ENCODE results near the gene CDH13. TPM values are rescaled to one million over a fixed set of nuclear protein-coding genes. Genes with fewer than 3 reads are reported as not detected.

The CDH13 gene
- total RNA-seq, 1 donor from 2014 or later, result 161 TPM

DNA sequence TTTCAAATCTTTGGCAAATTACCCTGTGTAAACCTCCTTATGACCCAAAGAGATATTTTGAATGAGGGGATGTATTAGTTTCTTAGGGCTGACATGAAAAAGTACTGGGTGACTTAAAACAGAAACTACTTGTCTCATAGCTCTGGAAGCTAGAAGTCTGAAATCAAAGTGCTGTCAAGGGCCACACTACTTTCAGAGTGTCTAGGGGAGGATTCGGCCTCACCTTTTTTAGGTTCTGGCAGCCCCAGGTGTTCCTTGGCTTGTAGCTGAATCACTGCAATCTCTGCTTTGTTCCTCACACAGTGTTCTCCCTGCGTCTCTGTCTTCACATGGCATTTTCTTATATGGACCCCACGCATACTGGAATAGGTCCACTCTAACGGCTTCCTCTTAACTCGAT lies 322.2 kb downstream of the CDH13 start:
- Histone ChIP-seq H3K4me1 (peaks cover 8% of the 10 kb centered on the region), H3K36me3 (no peaks in the 10 kb centered on the region), H3K27me3 (ENCODE audit: low read depth) (no peaks in the 10 kb centered on the region), H3K4me3 (no peak overlapping the region), H3K27ac (replicated peaks) (no peak overlapping the region), H3K9me3 (replicated peaks) (no peaks in the 10 kb centered on the region)
- intact Hi-C loops (cut with micrococcal nuclease), result no loop called here
- TF ChIP-seq, protein P1, sequence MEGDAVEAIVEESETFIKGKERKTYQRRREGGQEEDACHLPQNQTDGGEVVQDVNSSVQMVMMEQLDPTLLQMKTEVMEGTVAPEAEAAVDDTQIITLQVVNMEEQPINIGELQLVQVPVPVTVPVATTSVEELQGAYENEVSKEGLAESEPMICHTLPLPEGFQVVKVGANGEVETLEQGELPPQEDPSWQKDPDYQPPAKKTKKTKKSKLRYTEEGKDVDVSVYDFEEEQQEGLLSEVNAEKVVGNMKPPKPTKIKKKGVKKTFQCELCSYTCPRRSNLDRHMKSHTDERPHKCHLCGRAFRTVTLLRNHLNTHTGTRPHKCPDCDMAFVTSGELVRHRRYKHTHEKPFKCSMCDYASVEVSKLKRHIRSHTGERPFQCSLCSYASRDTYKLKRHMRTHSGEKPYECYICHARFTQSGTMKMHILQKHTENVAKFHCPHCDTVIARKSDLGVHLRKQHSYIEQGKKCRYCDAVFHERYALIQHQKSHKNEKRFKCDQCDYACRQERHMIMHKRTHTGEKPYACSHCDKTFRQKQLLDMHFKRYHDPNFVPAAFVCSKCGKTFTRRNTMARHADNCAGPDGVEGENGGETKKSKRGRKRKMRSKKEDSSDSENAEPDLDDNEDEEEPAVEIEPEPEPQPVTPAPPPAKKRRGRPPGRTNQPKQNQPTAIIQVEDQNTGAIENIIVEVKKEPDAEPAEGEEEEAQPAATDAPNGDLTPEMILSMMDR (IDR thresholded peaks at IDR 0.05; ENCODE audit: borderline replicate concordance), result no peak
- no peak for DNase-seq

DNA sequence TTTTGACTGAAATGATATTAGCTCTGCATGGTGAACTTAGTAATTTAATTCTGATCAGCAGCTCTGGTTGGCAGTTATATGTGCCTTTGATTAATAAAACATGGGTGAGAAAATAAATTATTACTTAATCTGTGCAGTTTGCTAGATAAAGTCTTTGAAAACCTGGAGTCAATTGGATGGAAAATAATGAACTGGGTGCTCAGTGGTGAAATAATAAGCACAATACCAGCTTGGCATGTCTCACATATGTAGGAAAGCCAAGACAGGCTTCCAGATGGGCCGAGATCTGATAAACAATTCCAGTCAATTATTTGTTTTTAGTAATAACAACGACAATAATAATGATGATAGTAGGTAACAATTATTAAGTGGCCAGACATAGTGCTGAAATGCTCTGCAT lies 326.7 kb downstream of the CDH13 start:
- intact Hi-C loops (cut with micrococcal nuclease), result no loop called here
- Histone ChIP-seq H3K27me3 (ENCODE audit: low read depth) (no peaks in the 10 kb centered on the region), H3K27ac (replicated peaks) (no peak overlapping the region), H3K4me1 (peaks cover 11% of the 10 kb centered on the region), H3K4me3 (no peak overlapping the region), H3K9me3 (replicated peaks) (no peaks in the 10 kb centered on the region), H3K36me3 (no peaks in the 10 kb centered on the region)
- TF ChIP-seq, protein P1 (IDR thresholded peaks at IDR 0.05; ENCODE audit: borderline replicate concordance), result no peak
- no peak for DNase-seq

DNA sequence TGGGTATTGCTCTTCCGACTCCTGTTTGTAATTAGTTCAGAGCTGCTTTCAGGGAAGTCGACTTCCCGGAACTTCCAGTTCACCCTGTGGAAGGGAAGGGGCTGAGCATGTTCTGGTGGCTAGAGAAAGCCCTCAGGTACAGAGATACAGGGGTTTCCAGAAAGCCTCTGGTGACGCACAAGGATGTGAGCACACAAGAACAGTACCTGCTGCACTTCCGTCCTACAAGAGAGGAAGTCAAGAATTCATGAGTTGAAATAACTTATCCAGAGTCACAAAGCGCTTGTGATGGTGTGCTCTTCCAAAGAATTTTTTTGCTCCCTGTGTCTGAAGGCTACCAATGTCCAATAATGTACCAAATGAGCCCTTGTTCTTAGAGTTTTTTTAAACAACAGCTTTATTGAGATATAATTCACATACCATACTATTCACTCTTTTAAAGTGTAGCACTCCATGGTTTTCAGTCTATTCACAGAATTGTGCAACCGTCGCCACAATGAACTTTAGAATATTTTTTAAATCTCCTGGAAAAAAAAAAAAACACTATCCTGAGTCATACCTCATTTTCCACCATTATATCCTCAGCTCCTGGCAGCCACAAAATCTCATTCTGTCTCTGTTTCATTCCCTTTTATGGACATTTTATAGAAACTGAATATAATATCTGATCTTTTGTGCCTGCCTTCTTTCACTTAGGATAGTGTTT lies 327.6 kb downstream of the CDH13 start:
- H3K4me3 ChIP-seq, result no peak overlapping the region
- no peak overlapping the region for H3K27ac ChIP-seq (replicated peaks)
- TF ChIP-seq, protein P1 (IDR thresholded peaks at IDR 0.05; ENCODE audit: borderline replicate concordance), result no peak
- H3K4me1 ChIP-seq, result peaks cover 11% of the 10 kb centered on the region
- no peaks in the 10 kb centered on the region for H3K36me3 ChIP-seq
- intact Hi-C loops (cut with micrococcal nuclease), result no loop called here
- H3K9me3 ChIP-seq (replicated peaks), result no peaks in the 10 kb centered on the region
- no peaks in the 10 kb centered on the region for H3K27me3 ChIP-seq (ENCODE audit: low read depth)
- no peak for DNase-seq

DNA sequence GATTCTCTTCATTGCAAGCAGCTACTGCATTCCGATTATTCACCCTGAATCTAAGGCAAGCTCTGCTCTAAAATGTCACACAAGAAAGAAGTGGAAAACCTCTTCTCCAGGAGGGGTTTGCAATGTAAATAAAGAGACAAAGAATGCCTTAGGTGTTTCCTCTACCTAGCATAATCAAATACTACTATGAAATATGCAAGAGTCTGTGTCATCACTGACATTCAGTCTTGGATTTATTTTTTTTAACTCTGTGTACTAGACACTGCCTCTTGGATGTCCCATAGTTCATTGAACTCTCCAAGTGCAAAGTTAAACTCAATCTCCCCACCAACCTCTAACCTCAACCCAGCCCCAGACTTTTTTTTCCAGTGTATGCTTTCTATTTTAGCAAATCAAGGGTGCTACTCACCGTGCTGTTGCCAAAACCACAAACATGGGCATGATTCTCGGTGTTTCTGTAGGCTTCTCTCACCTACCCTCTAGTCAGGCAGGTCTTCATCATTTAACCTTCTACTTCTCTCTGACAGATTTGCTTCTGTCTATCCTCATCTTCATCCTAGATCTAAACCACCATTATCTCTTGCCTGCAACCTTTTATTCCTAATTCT lies 329.1 kb downstream of the CDH13 start:
- Histone ChIP-seq H3K27me3 (ENCODE audit: low read depth) (no peaks in the 10 kb centered on the region), H3K36me3 (no peaks in the 10 kb centered on the region), H3K9me3 (replicated peaks) (no peaks in the 10 kb centered on the region), H3K27ac (replicated peaks) (no peak overlapping the region), H3K4me3 (no peak overlapping the region), H3K4me1 (peaks cover 11% of the 10 kb centered on the region)
- DNase-seq, result no peak
- intact Hi-C loops (cut with micrococcal nuclease), result no loop called here
- TF ChIP-seq, protein P1 (IDR thresholded peaks at IDR 0.05; ENCODE audit: borderline replicate concordance), result no peak

DNA sequence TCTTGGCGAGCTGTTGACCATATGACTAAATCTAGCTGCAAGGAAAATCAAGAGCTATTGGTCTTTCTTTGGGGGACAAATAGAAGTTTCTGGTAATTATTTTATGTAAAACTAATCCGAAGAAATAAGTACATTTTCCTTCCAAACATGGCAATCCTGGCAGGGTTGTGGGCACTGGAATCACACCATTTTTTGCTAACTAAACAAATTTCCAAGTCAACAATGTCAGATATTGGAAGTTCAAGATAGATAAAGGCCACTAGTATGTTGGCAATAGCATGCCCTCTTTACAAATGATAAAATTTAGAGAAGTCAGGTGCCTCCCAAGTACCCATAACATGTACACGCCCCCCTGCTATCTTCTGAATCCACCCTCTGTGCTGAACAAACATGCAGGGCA lies 330.4 kb downstream of the CDH13 start:
- intact Hi-C loops (cut with micrococcal nuclease), result no loop called here
- TF ChIP-seq, protein P1 (IDR thresholded peaks at IDR 0.05; ENCODE audit: borderline replicate concordance), result no peak

More for the DNA sequence above, 330.4 kb downstream of the CDH13 start:
- Histone ChIP-seq H3K4me3 (no peak overlapping the region), H3K9me3 (replicated peaks) (no peaks in the 10 kb centered on the region), H3K27ac (replicated peaks) (no peak overlapping the region), H3K36me3 (no peaks in the 10 kb centered on the region), H3K27me3 (ENCODE audit: low read depth) (no peaks in the 10 kb centered on the region), H3K4me1 (peaks cover 11% of the 10 kb centered on the region)
- DNase-seq, result no peak

Measured in left ventricle myocardium inferior (tissue), 1 donor.